Measurements from ENCODE around the gene CR1. TPM values are rescaled to one million over a fixed set of nuclear protein-coding genes. Genes with fewer than 3 reads are reported as not detected.

CR1 gene
- polyA plus RNA-seq, 3 donors, result 11.3 to 30.8 (median 26.5) TPM

GRCh38 chr1:207605444-207606361 is 109.7 kb downstream of the CR1 start:
- peaks cover 59 to 81% of the 10 kb centered on the region in 2 donors for H3K36me3 Mint-ChIP-seq
- H3K79me2 ChIP-seq (ENCODE audit: insufficient read depth, low read length), result no peaks in the 10 kb centered on the region
- intact Hi-C loops (cut with micrococcal nuclease), result no loop called here
- peaks cover 5% of the 10 kb centered on the region for H3K4me1 Mint-ChIP-seq
- no peak overlapping the region for H3K27ac Mint-ChIP-seq
- H3K9me3 ChIP-seq (replicated peaks in 1 of 2; ENCODE audit: control insufficient read depth in 1 of 2, insufficient read depth in 1 of 2, low read length in 2 of 2), result no peaks in the 10 kb centered on the region
- no peak overlapping the region for H2AFZ ChIP-seq (ENCODE audit: insufficient read depth, low read depth, low read length, poor library complexity, severe bottlenecking)
- H3K9ac ChIP-seq (ENCODE audit: insufficient read depth, low read length, poor library complexity, severe bottlenecking), result no peak overlapping the region
- no peak overlapping the region for H3K4me3 ChIP-seq (replicated peaks in 1 of 3; ENCODE audit: low read depth in 2 of 3, low read length in 3 of 3)
- no peak overlapping the region for H3K27ac ChIP-seq (ENCODE audit: low read depth in 1 of 2, low read length in 2 of 2)
- WGBS (ENCODE audit: insufficient coverage), result 86% methylated on average over 2 of the region's 7 CpGs
- H3K9me3 Mint-ChIP-seq, result no peaks in the 10 kb centered on the region
- H3K4me2 ChIP-seq (replicated peaks; ENCODE audit: extremely low read depth, low read length, poor library complexity, severe bottlenecking), result no peak overlapping the region
- H3K27me3 Mint-ChIP-seq (ENCODE audit: low read depth in 3 of 3), result peaks cover 0 to 4% (median 0%) of the 10 kb centered on the region in 3 donors
- no peak overlapping the region for H3K4me3 Mint-ChIP-seq
- no peaks in the 10 kb centered on the region for H4K20me1 ChIP-seq (ENCODE audit: insufficient read depth, low read length)
- no peak for DNase-seq
- no peaks in the 10 kb centered on the region for H3K27me3 ChIP-seq (ENCODE audit: control insufficient read depth in 2 of 2, insufficient read depth in 2 of 2, low read length in 2 of 2)
- no peaks in the 10 kb centered on the region for H3K4me1 ChIP-seq (ENCODE audit: control insufficient read depth in 1 of 2, insufficient read depth in 2 of 2, low read length in 2 of 2)
- no peak for TF ChIP-seq CTCF (IDR thresholded peaks at IDR 0.05)
- peaks cover 5 to 75% of the 10 kb centered on the region in 2 donors for H3K36me3 ChIP-seq (replicated peaks in 1 of 2; ENCODE audit: control insufficient read depth in 1 of 2, insufficient read depth in 2 of 2, low read length in 2 of 2)

- no peak for TF ChIP-seq CTCF (IDR thresholded peaks at IDR 0.05)
- peaks cover 0 to 4% (median 0%) of the 10 kb centered on the region in 3 donors for H3K27me3 Mint-ChIP-seq (ENCODE audit: low read depth in 3 of 3)
- intact Hi-C loops (cut with micrococcal nuclease), result no loop called here
- no peaks in the 10 kb centered on the region for H3K9me3 ChIP-seq (replicated peaks in 1 of 2; ENCODE audit: control insufficient read depth in 1 of 2, insufficient read depth in 1 of 2, low read length in 2 of 2)
- no peaks in the 10 kb centered on the region for H3K27me3 ChIP-seq (ENCODE audit: control insufficient read depth in 2 of 2, insufficient read depth in 2 of 2, low read length in 2 of 2)
- no peaks in the 10 kb centered on the region for H3K4me1 ChIP-seq (ENCODE audit: control insufficient read depth in 1 of 2, insufficient read depth in 2 of 2, low read length in 2 of 2)
- DNase-seq, result no peak
- no peak overlapping the region for H2AFZ ChIP-seq (ENCODE audit: insufficient read depth, low read depth, low read length, poor library complexity, severe bottlenecking)
- no peak overlapping the region for H3K27ac ChIP-seq (ENCODE audit: low read depth in 1 of 2, low read length in 2 of 2)
- peaks cover 65 to 84% of the 10 kb centered on the region in 2 donors for H3K36me3 Mint-ChIP-seq
- H3K4me3 ChIP-seq (replicated peaks in 1 of 3; ENCODE audit: low read depth in 2 of 3, low read length in 3 of 3), result no peak overlapping the region
- H4K20me1 ChIP-seq (ENCODE audit: insufficient read depth, low read length), result no peaks in the 10 kb centered on the region
- H3K9ac ChIP-seq (ENCODE audit: insufficient read depth, low read length, poor library complexity, severe bottlenecking), result no peak overlapping the region
- no CpG with 5 or more reads among the region's 2 CpGs for WGBS (ENCODE audit: insufficient coverage)
- no peak overlapping the region for H3K27ac Mint-ChIP-seq
- H3K36me3 ChIP-seq (replicated peaks in 1 of 2; ENCODE audit: control insufficient read depth in 1 of 2, insufficient read depth in 2 of 2, low read length in 2 of 2), result peaks cover 5 to 80% of the 10 kb centered on the region in 2 donors
- H3K9me3 Mint-ChIP-seq, result no peaks in the 10 kb centered on the region
- no peak overlapping the region for H3K4me2 ChIP-seq (replicated peaks; ENCODE audit: extremely low read depth, low read length, poor library complexity, severe bottlenecking)
- H3K79me2 ChIP-seq (ENCODE audit: insufficient read depth, low read length), result no peaks in the 10 kb centered on the region
- H3K4me3 Mint-ChIP-seq, result no peak overlapping the region
- H3K4me1 Mint-ChIP-seq, result peaks cover 5% of the 10 kb centered on the region
Observed at GRCh38 chr1:207606362-207606755, 110.4 kb downstream of the CR1 start.

Data from CD14-positive monocyte (primary cell).